Gastroesophageal sphincter (tissue), 4 donors: Measurements from ENCODE around the gene CTNNA1. TPM values are rescaled to one million over a fixed set of nuclear protein-coding genes. Genes with fewer than 3 reads are reported as not detected.

ENCODE experiments used
- ATAC-seq: fragments of 150-250 bp; one replicate; pipeline ENCODE4 v1.9.1; 2016; ENCODE audit warnings: mild to moderate bottlenecking, moderate library complexity
- H3K27ac ChIP-seq, 4 donors: fragments of 200-600 bp; sonication (generic) in 3 of 4; 1 replicate in 3 of 4; 2 replicates in 1 of 4; pipeline ENCODE4 v1.5.1; 2016 to 2019
- H3K27me3 ChIP-seq: fragments of 200-600 bp; sonication (generic); one replicate; pipeline ENCODE4 v1.5.1; 2019
- H3K36me3 ChIP-seq, 2 donors: fragments of 200-600 bp; sonication (generic); one replicate each; pipeline ENCODE4 v1.5.1; 2019; ENCODE audit warnings: control low read depth in 1 of 2
- H3K4me1 ChIP-seq, 3 donors: fragments of 200-600 bp; sonication (generic); 1 replicate in 2 of 3; 2 replicates in 1 of 3; pipeline ENCODE4 v1.5.1; 2016 to 2019; ENCODE audit warnings: control low read depth in 2 of 3
- H3K4me3 ChIP-seq, 2 donors: fragments of 200-600 bp; sonication (generic); one replicate each; pipeline ENCODE4 v1.5.1; 2019; ENCODE audit warnings: mild to moderate bottlenecking in 1 of 2, moderate library complexity in 1 of 2
- H3K9me3 ChIP-seq, 3 donors: fragments of 200-600 bp; sonication (generic); one replicate each; pipeline ENCODE4 v1.5.1; 2017 to 2019; ENCODE audit warnings: control low read depth in 2 of 3
- EP300 ChIP-seq: sonication (generic); formaldehyde crosslinking; IDR thresholded peaks from one replicate; pipeline ENCODE4 v1.6.1; 2017; ENCODE audit warnings: antibody characterized with exemption, mild to moderate bottlenecking
- POLR2A ChIP-seq, 2 donors: fragments of 450-650 bp; IDR thresholded peaks; one replicate each; pipeline ENCODE4 v1.6.1; 2017; ENCODE audit warnings: antibody characterized with exemption in 2 of 2, mild to moderate bottlenecking in 2 of 2, moderate library complexity in 1 of 2
- POLR2AphosphoS5 ChIP-seq: sonication (generic); formaldehyde crosslinking; IDR thresholded peaks from one replicate; pipeline ENCODE4 v1.6.1; 2017; ENCODE audit warnings: antibody characterized with exemption
- WGBS, 2 donors: methylation state at CpG; one replicate each; pipeline ENCODE4 v1.1.5; 2018; ENCODE audit warnings: low coverage in 1 of 2; 5-methylcytosine and 5-hydroxymethylcytosine counted together
- total RNA-seq, 4 donors: library from RNA; depleted of rRNA; stranded (reverse); fragments of >200 nt; gene quantifications; one replicate each; pipeline ENCODE4 v1.1.0, GENCODE V29; 2016
- TF ChIP-seq, protein P1 (sequence below), 4 experiments: fragments of 200-600 bp in 2 of 4; fragments of 450-650 bp in 2 of 4; sonication (generic) in 1 of 4; IDR thresholded peaks; one replicate each; pipeline ENCODE4 v1.5.1; 2017 to 2019; ENCODE audit warnings: antibody characterized with exemption in 4 of 4, mild to moderate bottlenecking in 2 of 4, moderate library complexity in 2 of 4

CTNNA1 gene
- total RNA-seq, 4 donors from 2014 or later: 289 to 425 (median 365) TPM

GRCh38 chr5:138708791-138709190 is 44.4 kb upstream of the CTNNA1 start:
- 86 to 100% methylated on average over 1 to 2 of the region's 6 CpGs for WGBS, 2 donors
- H3K4me3 ChIP-seq: no peak overlapping the region

GRCh38 chr5:138709202-138709601 is 44.0 kb upstream of the CTNNA1 start:
- no peaks in the 10 kb centered on the region for H3K9me3 ChIP-seq
- 70 to 90% methylated on average over 2 to 3 of the region's 9 CpGs for WGBS, 2 donors
- H3K27ac ChIP-seq: no peak overlapping the region
- TF ChIP-seq EP300 (no peak), POLR2AphosphoS5 (no peak), POLR2A (IDR thresholded peaks at IDR 0.05) (no peak)
- TF ChIP-seq, protein P1, sequence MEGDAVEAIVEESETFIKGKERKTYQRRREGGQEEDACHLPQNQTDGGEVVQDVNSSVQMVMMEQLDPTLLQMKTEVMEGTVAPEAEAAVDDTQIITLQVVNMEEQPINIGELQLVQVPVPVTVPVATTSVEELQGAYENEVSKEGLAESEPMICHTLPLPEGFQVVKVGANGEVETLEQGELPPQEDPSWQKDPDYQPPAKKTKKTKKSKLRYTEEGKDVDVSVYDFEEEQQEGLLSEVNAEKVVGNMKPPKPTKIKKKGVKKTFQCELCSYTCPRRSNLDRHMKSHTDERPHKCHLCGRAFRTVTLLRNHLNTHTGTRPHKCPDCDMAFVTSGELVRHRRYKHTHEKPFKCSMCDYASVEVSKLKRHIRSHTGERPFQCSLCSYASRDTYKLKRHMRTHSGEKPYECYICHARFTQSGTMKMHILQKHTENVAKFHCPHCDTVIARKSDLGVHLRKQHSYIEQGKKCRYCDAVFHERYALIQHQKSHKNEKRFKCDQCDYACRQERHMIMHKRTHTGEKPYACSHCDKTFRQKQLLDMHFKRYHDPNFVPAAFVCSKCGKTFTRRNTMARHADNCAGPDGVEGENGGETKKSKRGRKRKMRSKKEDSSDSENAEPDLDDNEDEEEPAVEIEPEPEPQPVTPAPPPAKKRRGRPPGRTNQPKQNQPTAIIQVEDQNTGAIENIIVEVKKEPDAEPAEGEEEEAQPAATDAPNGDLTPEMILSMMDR (IDR thresholded peaks at IDR 0.05): no peak
- H3K27me3 ChIP-seq: no peaks in the 10 kb centered on the region
- no peak for ATAC-seq
- no peaks in the 10 kb centered on the region for H3K4me1 ChIP-seq
- no peak overlapping the region for H3K4me3 ChIP-seq
- H3K36me3 ChIP-seq: no peaks in the 10 kb centered on the region

More at GRCh38 chr5:138708791-138709190, 44.4 kb upstream of the CTNNA1 start:
- TF ChIP-seq, protein P1 (IDR thresholded peaks at IDR 0.05): no peak
- TF ChIP-seq POLR2A (IDR thresholded peaks at IDR 0.05) (no peak), POLR2AphosphoS5 (no peak), EP300 (no peak)
- Histone ChIP-seq H3K27ac (no peak overlapping the region), H3K36me3 (no peaks in the 10 kb centered on the region), H3K4me1 (no peaks in the 10 kb centered on the region), H3K9me3 (no peaks in the 10 kb centered on the region), H3K27me3 (no peaks in the 10 kb centered on the region)
- no peak for ATAC-seq

- ATAC-seq: no peak
- Histone ChIP-seq H3K27me3 (no peaks in the 10 kb centered on the region), H3K36me3 (no peaks in the 10 kb centered on the region), H3K4me3 (no peak overlapping the region), H3K9me3 (no peaks in the 10 kb centered on the region), H3K4me1 (no peaks in the 10 kb centered on the region), H3K27ac (no peak overlapping the region)
- TF ChIP-seq POLR2A (IDR thresholded peaks at IDR 0.05): no peak
- TF ChIP-seq, protein P1 (IDR thresholded peaks at IDR 0.05): no peak
- no peak for TF ChIP-seq POLR2AphosphoS5
- no peak for TF ChIP-seq EP300
- WGBS, 2 donors: 94 to 100% methylated on average over 1 to 6 of the region's 6 CpGs
These were observed 42.1 kb upstream of the CTNNA1 start for GRCh38 chr5:138711087-138711486.

GRCh38 chr5:138711811-138712210 is 41.4 kb upstream of the CTNNA1 start:
- no peak overlapping the region for H3K27ac ChIP-seq
- H3K9me3 ChIP-seq: no peaks in the 10 kb centered on the region
- no peak for ATAC-seq
- H3K36me3 ChIP-seq: no peaks in the 10 kb centered on the region
- H3K4me1 ChIP-seq: peaks cover 0 to 5% (median 0%) of the 10 kb centered on the region in 3 donors
- WGBS, 2 donors: 59 to 82% methylated on average over 3 of the region's 3 CpGs
- H3K27me3 ChIP-seq: no peaks in the 10 kb centered on the region
- no peak overlapping the region for H3K4me3 ChIP-seq
- TF ChIP-seq EP300 (no peak), POLR2AphosphoS5 (no peak), POLR2A (IDR thresholded peaks at IDR 0.05) (no peak)
- TF ChIP-seq, protein P1 (IDR thresholded peaks at IDR 0.05): no peak

- TF ChIP-seq EP300: no peak
- TF ChIP-seq POLR2AphosphoS5: no peak
- WGBS, 2 donors: 88 to 94% methylated on average over 7 to 8 of the region's 8 CpGs
- no peak overlapping the region for H3K27ac ChIP-seq
- H3K4me3 ChIP-seq: no peak overlapping the region
- no peak for ATAC-seq
- no peaks in the 10 kb centered on the region for H3K9me3 ChIP-seq
- H3K36me3 ChIP-seq: no peaks in the 10 kb centered on the region
- H3K27me3 ChIP-seq: no peaks in the 10 kb centered on the region
- peaks cover 0 to 6% (median 0%) of the 10 kb centered on the region in 3 donors for H3K4me1 ChIP-seq
These were observed 40.9 kb upstream of the CTNNA1 start for GRCh38 chr5:138712324-138712723.
